WTC11 (cell line): ENCODE results near the gene CLTCL1. TPM values are rescaled to one million over a fixed set of nuclear protein-coding genes. Genes with fewer than 3 reads are reported as not detected.

Experiments used
- ATAC-seq: fragments of 200-7000 bp; cut with Tn5 transposase; 2 replicates; pipeline ENCODE4 v1.10.0; 2021; ENCODE audit warnings: mild to moderate bottlenecking, moderate library complexity
- CTCF ChIA-PET: fragments of 300-600 bp; sonication (Branson Sonifier 250); formaldehyde crosslinking; loops from one replicate; lab custom pipeline; 2021; ENCODE audit warnings: antibody characterized with exemption; lab: Charles Lee
- POLR2A ChIA-PET: fragments of 350-600 bp; sonication (Branson Sonifier 250); formaldehyde crosslinking; loops from one replicate; lab custom pipeline; 2021; ENCODE audit warnings: antibody characterized with exemption; lab: Charles Lee
- DNase-seq: peaks from one replicate; pipeline ENCODE4 v3.0.0; 2021; ENCODE audit warnings: low spot score
- H3K27ac Mint-ChIP-seq: 2 replicates; pipeline ENCODE4 v1.8.0; 2021; ENCODE audit warnings: mixed read lengths
- H3K27me3 Mint-ChIP-seq: 2 replicates; pipeline ENCODE4 v1.8.0; 2021; ENCODE audit warnings: low read depth, mild to moderate bottlenecking, moderate library complexity, mixed read lengths
- H3K36me3 Mint-ChIP-seq: 2 replicates; pipeline ENCODE4 v1.8.0; 2021; ENCODE audit warnings: mixed read lengths
- H3K4me1 Mint-ChIP-seq: 2 replicates; pipeline ENCODE4 v1.8.0; 2022; ENCODE audit warnings: mixed read lengths
- H3K4me3 Mint-ChIP-seq: 2 replicates; pipeline ENCODE4 v1.8.0; 2021; ENCODE audit warnings: mild to moderate bottlenecking, moderate library complexity, mixed read lengths
- H3K9me3 Mint-ChIP-seq: 2 replicates; pipeline ENCODE4 v1.8.0; 2021; ENCODE audit warnings: mixed read lengths
- ATF1 ChIP-seq: sonication (generic); formaldehyde crosslinking; IDR thresholded peaks from 2 replicates; pipeline ENCODE4 v1.8.1; 2023; ENCODE audit warnings: mild to moderate bottlenecking, moderate library complexity, missing genetic modification reagents
- ATF3 ChIP-seq: sonication (generic); formaldehyde crosslinking; conservative IDR thresholded peaks from 2 replicates; pipeline ENCODE4 v1.8.1; 2022; ENCODE audit warnings: mild to moderate bottlenecking, missing genetic modification reagents
- ELF4 ChIP-seq: sonication (generic); formaldehyde crosslinking; IDR thresholded peaks from 2 replicates; pipeline ENCODE4 v1.8.1; 2022; ENCODE audit warnings: low read depth, mild to moderate bottlenecking, moderate library complexity, missing genetic modification reagents
- JUN ChIP-seq: sonication (generic); formaldehyde crosslinking; IDR thresholded peaks from 2 replicates; pipeline ENCODE4 v1.8.0; 2023; ENCODE audit warnings: mild to moderate bottlenecking, missing genetic modification reagents
- KAT7 ChIP-seq: sonication (generic); formaldehyde crosslinking; IDR thresholded peaks from 2 replicates; pipeline ENCODE4 v1.8.1; 2023; ENCODE audit warnings: missing genetic modification reagents, mild to moderate bottlenecking, borderline replicate concordance
- MXD4 ChIP-seq: fragments of 250-450 bp; sonication (Bioruptor Pico); IDR thresholded peaks from 2 replicates; pipeline ENCODE4 v1.8.0; 2021; ENCODE audit warnings: mild to moderate bottlenecking, moderate library complexity, borderline replicate concordance
- RELA ChIP-seq: sonication (generic); formaldehyde crosslinking; IDR thresholded peaks from 2 replicates; pipeline ENCODE4 v1.8.1; 2022; ENCODE audit warnings: missing genetic modification reagents, mild to moderate bottlenecking, borderline replicate concordance
- RORB ChIP-seq: fragments of 250-450 bp; sonication (Bioruptor Pico); IDR thresholded peaks from 2 replicates; pipeline ENCODE4 v1.9.0; 2021; ENCODE audit warnings: mild to moderate bottlenecking
- SP1 ChIP-seq: sonication (generic); formaldehyde crosslinking; conservative IDR thresholded peaks from 2 replicates; pipeline ENCODE4 v1.8.1; 2022; ENCODE audit warnings: missing genetic modification reagents
- ZNF121 ChIP-seq: sonication (generic); formaldehyde crosslinking; IDR thresholded peaks from 2 replicates; pipeline ENCODE4 v1.8.0; 2023; ENCODE audit warnings: missing genetic modification reagents
- ZNF138 ChIP-seq: sonication (generic); formaldehyde crosslinking; conservative IDR thresholded peaks from 2 replicates; pipeline ENCODE4 v1.8.1; 2022; ENCODE audit warnings: mild to moderate bottlenecking, moderate library complexity, missing genetic modification reagents
- ZNF232 ChIP-seq: sonication (generic); formaldehyde crosslinking; IDR thresholded peaks from 2 replicates; pipeline ENCODE4 v1.8.0; 2022; ENCODE audit warnings: mild to moderate bottlenecking, missing genetic modification reagents
- ZNF281 ChIP-seq: sonication (generic); formaldehyde crosslinking; IDR thresholded peaks from 2 replicates; pipeline ENCODE4 v1.8.0; 2023; ENCODE audit warnings: mild to moderate bottlenecking, missing genetic modification reagents
- ZNF416 ChIP-seq: fragments of 250-450 bp; sonication (Bioruptor Pico); IDR thresholded peaks from 2 replicates; pipeline ENCODE4 v1.9.0; 2021; ENCODE audit warnings: mild to moderate bottlenecking, inconsistent platforms
- ZNF423 ChIP-seq: fragments of 250-450 bp; sonication (Bioruptor Pico); IDR thresholded peaks from 2 replicates; pipeline ENCODE4 v2.1.2; 2022; ENCODE audit warnings: mild to moderate bottlenecking, moderate library complexity
- total RNA-seq: library from RNA; stranded (reverse); gene quantifications from 3 replicates; pipeline ENCODE4 v1.2.3, GENCODE V29; 2021
- TF ChIP-seq, protein P1 (sequence below): sonication (generic); formaldehyde crosslinking; IDR thresholded peaks from 2 replicates; pipeline ENCODE4 v1.8.1; 2022; ENCODE audit warnings: missing genetic modification reagents, borderline replicate concordance
- TF ChIP-seq, protein P2 (sequence below): sonication (generic); formaldehyde crosslinking; IDR thresholded peaks from 2 replicates; pipeline ENCODE4 v1.8.1; 2022; ENCODE audit warnings: mild to moderate bottlenecking, moderate library complexity, missing genetic modification reagents
- TF ChIP-seq, protein P3 (sequence below): sonication (generic); formaldehyde crosslinking; IDR thresholded peaks from 2 replicates; pipeline ENCODE4 v1.8.0; 2023; ENCODE audit warnings: missing genetic modification reagents, mild to moderate bottlenecking, borderline replicate concordance
- TF ChIP-seq, protein P4 (sequence below): sonication (generic); formaldehyde crosslinking; IDR thresholded peaks from 2 replicates; pipeline ENCODE4 v1.8.1; 2023; ENCODE audit warnings: mild to moderate bottlenecking, moderate library complexity, missing genetic modification reagents

The CLTCL1 gene
- total RNA-seq, 1 experiment from 2014 or later, result 15.5 TPM

DNA sequence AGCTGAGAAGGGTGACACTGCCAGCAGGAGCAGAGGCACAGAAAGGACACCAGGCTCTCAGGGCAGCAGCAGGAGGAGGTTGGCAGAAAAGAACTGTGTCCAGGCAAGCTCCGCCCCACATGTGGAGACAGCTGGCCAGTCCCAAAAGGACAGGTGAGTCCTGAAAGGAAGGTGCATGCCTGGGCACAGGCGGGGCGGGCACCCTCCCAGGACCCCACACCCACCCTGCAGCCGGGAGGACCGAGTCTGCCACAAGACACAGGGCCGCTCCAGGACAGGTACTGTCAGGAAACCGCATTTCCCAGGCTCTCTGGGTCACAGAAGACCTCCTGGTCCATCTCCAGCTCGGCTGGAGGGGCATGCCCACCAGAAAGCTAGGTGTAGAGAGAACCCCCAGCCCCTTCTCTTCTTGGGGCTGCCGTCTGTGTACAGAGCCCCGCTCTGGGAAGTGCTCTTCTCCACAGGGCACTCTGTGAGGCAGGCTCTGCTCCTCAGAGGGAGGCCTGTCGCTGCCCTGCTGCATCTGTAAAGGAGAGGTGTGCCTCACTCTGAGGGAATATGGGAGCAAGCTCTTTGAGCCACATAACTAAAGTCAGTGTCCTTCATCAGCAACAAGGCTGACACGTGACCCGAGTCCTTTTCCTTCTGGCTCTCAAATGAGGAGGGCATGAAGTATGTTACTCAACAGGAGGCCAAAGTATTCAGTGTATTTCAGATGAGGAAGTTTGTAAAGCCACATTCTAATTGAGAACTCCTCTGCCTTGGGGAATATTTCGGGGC lies 50.5 kb downstream of the CLTCL1 start:
- H3K4me1 Mint-ChIP-seq, result peaks cover 4% of the 10 kb centered on the region
- CTCF ChIA-PET, result interaction anchor here (1.0 kb wide), 1 partner anchor 97 kb away, joined by 3 read pairs; the partner anchor contains the start of gene ESS2
- H3K27me3 Mint-ChIP-seq, result no peaks in the 10 kb centered on the region
- H3K4me3 Mint-ChIP-seq, result no peak overlapping the region
- no peak for TF ChIP-seq ZNF416
- TF ChIP-seq, protein P1, sequence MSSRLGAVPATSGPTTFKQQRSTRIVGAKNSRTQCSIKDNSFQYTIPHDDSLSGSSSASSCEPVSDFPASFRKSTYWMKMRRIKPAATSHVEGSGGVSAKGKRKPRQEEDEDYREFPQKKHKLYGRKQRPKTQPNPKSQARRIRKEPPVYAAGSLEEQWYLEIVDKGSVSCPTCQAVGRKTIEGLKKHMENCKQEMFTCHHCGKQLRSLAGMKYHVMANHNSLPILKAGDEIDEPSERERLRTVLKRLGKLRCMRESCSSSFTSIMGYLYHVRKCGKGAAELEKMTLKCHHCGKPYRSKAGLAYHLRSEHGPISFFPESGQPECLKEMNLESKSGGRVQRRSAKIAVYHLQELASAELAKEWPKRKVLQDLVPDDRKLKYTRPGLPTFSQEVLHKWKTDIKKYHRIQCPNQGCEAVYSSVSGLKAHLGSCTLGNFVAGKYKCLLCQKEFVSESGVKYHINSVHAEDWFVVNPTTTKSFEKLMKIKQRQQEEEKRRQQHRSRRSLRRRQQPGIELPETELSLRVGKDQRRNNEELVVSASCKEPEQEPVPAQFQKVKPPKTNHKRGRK (CRISPR knock-in tag), result no peak
- TF ChIP-seq RORB, result no peak
- TF ChIP-seq ZNF138 (CRISPR knock-in tag), result no peak
- TF ChIP-seq, protein P2, sequence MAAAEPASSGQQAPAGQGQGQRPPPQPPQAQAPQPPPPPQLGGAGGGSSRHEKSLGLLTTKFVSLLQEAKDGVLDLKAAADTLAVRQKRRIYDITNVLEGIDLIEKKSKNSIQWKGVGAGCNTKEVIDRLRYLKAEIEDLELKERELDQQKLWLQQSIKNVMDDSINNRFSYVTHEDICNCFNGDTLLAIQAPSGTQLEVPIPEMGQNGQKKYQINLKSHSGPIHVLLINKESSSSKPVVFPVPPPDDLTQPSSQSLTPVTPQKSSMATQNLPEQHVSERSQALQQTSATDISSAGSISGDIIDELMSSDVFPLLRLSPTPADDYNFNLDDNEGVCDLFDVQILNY, result no peak
- no peak for TF ChIP-seq ZNF281 (CRISPR knock-in tag)
- no peak for TF ChIP-seq SP1
- no peak for TF ChIP-seq RELA
- no peak for TF ChIP-seq KAT7 (CRISPR knock-in tag)
- no peak for TF ChIP-seq JUN
- TF ChIP-seq ELF4 (CRISPR knock-in tag), result no peak
- TF ChIP-seq ZNF232 (CRISPR knock-in tag), result no peak
- no peak for TF ChIP-seq ATF1 (CRISPR knock-in tag)
- TF ChIP-seq, protein P3, sequence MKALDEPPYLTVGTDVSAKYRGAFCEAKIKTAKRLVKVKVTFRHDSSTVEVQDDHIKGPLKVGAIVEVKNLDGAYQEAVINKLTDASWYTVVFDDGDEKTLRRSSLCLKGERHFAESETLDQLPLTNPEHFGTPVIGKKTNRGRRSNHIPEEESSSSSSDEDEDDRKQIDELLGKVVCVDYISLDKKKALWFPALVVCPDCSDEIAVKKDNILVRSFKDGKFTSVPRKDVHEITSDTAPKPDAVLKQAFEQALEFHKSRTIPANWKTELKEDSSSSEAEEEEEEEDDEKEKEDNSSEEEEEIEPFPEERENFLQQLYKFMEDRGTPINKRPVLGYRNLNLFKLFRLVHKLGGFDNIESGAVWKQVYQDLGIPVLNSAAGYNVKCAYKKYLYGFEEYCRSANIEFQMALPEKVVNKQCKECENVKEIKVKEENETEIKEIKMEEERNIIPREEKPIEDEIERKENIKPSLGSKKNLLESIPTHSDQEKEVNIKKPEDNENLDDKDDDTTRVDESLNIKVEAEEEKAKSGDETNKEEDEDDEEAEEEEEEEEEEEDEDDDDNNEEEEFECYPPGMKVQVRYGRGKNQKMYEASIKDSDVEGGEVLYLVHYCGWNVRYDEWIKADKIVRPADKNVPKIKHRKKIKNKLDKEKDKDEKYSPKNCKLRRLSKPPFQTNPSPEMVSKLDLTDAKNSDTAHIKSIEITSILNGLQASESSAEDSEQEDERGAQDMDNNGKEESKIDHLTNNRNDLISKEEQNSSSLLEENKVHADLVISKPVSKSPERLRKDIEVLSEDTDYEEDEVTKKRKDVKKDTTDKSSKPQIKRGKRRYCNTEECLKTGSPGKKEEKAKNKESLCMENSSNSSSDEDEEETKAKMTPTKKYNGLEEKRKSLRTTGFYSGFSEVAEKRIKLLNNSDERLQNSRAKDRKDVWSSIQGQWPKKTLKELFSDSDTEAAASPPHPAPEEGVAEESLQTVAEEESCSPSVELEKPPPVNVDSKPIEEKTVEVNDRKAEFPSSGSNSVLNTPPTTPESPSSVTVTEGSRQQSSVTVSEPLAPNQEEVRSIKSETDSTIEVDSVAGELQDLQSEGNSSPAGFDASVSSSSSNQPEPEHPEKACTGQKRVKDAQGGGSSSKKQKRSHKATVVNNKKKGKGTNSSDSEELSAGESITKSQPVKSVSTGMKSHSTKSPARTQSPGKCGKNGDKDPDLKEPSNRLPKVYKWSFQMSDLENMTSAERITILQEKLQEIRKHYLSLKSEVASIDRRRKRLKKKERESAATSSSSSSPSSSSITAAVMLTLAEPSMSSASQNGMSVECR, result no peak
- TF ChIP-seq ZNF423 (CRISPR knock-in tag), result no peak
- TF ChIP-seq, all 79 proteins: peak for 0
- Mint-ChIP-seq H3K27ac (peak overlapping the region; percentile 64), H3K9me3 (no peaks in the 10 kb centered on the region), H3K36me3 (no peaks in the 10 kb centered on the region)
- POLR2A ChIA-PET, result no interaction called here
- ATAC-seq, result no peak
- no peak for DNase-seq

GRCh38 chr22:19239464-19239863 lies 52.1 kb downstream of the CLTCL1 start:
- no peak for ATAC-seq
- ChIA-PET POLR2A (no interaction called here), CTCF (no interaction called here)
- H3K4me1 Mint-ChIP-seq, result peaks cover 4% of the 10 kb centered on the region
- no peaks in the 10 kb centered on the region for H3K36me3 Mint-ChIP-seq
- no peaks in the 10 kb centered on the region for H3K9me3 Mint-ChIP-seq
- H3K27ac Mint-ChIP-seq, result 0 out of 2 replicates have a peak overlapping the region, but pooled peaks have one; percentile 24
- DNase-seq, result no peak
- no peak overlapping the region for H3K4me3 Mint-ChIP-seq
- H3K27me3 Mint-ChIP-seq, result no peaks in the 10 kb centered on the region
- TF ChIP-seq ZNF121 (CRISPR knock-in tag), result no peak
- TF ChIP-seq MXD4 (CRISPR knock-in tag), result no peak
- TF ChIP-seq, protein P4, sequence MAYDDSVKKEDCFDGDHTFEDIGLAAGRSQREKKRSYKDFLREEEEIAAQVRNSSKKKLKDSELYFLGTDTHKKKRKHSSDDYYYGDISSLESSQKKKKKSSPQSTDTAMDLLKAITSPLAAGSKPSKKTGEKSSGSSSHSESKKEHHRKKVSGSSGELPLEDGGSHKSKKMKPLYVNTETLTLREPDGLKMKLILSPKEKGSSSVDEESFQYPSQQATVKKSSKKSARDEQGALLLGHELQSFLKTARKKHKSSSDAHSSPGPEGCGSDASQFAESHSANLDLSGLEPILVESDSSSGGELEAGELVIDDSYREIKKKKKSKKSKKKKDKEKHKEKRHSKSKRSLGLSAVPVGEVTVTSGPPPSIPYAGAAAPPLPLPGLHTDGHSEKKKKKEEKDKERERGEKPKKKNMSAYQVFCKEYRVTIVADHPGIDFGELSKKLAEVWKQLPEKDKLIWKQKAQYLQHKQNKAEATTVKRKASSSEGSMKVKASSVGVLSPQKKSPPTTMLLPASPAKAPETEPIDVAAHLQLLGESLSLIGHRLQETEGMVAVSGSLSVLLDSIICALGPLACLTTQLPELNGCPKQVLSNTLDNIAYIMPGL (CRISPR knock-in tag), result no peak
- TF ChIP-seq ZNF281 (CRISPR knock-in tag), result no peak
- TF ChIP-seq ATF3 (CRISPR knock-in tag), result no peak
- TF ChIP-seq, protein P2, result no peak
